ENCODE results near the gene DENND4C. TPM values are rescaled to one million over a fixed set of nuclear protein-coding genes. Genes with fewer than 3 reads are reported as not detected.

Gene DENND4C
- total RNA-seq, 4 donors from 2014 or later, result 101 to 143 (median 110) TPM

GRCh38 chr9:19303216-19303615 lies 72.7 kb downstream of the DENND4C start:
- no peak for DNase-seq
- in situ Hi-C loops (cut with MboI; ENCODE audit: low pct_ligation_motif_present in 1 of 4, low pct_unique_long_range_greater_than_20kb in 1 of 4, low sequenced_read_pairs in 3 of 4) (no loop called here), intact Hi-C loops (cut with DNase I; ENCODE audit: low total_unique reads) (no loop called here)
- H3K27me3 ChIP-seq, result no peaks in the 10 kb centered on the region
- TF ChIP-seq EP300 (IDR thresholded peaks at IDR 0.05; ENCODE audit: low read depth) (no peak), POLR2A (IDR thresholded peaks at IDR 0.05) (no peak), CTCF (IDR thresholded peaks at IDR 0.05) (no peak), POLR2AphosphoS5 (IDR thresholded peaks at IDR 0.05) (no peak)
- no peaks in the 10 kb centered on the region for H3K9me3 ChIP-seq
- H3K36me3 ChIP-seq, result peaks cover 0 to 58% (median 15%) of the 10 kb centered on the region in 4 donors
- no peak overlapping the region for H3K27ac ChIP-seq
- H3K4me3 ChIP-seq, result no peak overlapping the region
- WGBS, 2 donors (ENCODE audit: low coverage in 1 of 2), result 100% methylated on average over 1 of the region's 1 CpG
- peaks cover 0 to 3% (median 0%) of the 10 kb centered on the region in 4 donors for H3K4me1 ChIP-seq

- DNase-seq, result no peak
- H3K4me3 ChIP-seq, result no peak overlapping the region
- H3K9me3 ChIP-seq, result no peaks in the 10 kb centered on the region
- no peak overlapping the region for H3K27ac ChIP-seq
- no peaks in the 10 kb centered on the region for H3K27me3 ChIP-seq
- WGBS, 2 donors (ENCODE audit: low coverage in 1 of 2), result 99 to 100% methylated on average over 4 to 5 of the region's 5 CpGs
- intact Hi-C loops (cut with DNase I; ENCODE audit: low total_unique reads) (no loop called here), in situ Hi-C loops (cut with MboI; ENCODE audit: low pct_ligation_motif_present in 1 of 4, low pct_unique_long_range_greater_than_20kb in 1 of 4, low sequenced_read_pairs in 3 of 4) (no loop called here)
- TF ChIP-seq POLR2AphosphoS5 (IDR thresholded peaks at IDR 0.05), result no peak
- TF ChIP-seq EP300 (IDR thresholded peaks at IDR 0.05; ENCODE audit: low read depth), result no peak
- no peak for TF ChIP-seq CTCF (IDR thresholded peaks at IDR 0.05)
- TF ChIP-seq POLR2A (IDR thresholded peaks at IDR 0.05), result no peak
- H3K36me3 ChIP-seq, result peaks cover 0 to 46% (median 5%) of the 10 kb centered on the region in 4 donors
- no peaks in the 10 kb centered on the region for H3K4me1 ChIP-seq
Observed at GRCh38 chr9:19306568-19306967, 76.1 kb downstream of the DENND4C start.

- 98 to 100% methylated on average over 1 of the region's 1 CpG for WGBS, 2 donors (ENCODE audit: low coverage in 1 of 2)
- Histone ChIP-seq H3K27ac (no peak overlapping the region), H3K4me1 (no peaks in the 10 kb centered on the region), H3K4me3 (no peak overlapping the region), H3K9me3 (no peaks in the 10 kb centered on the region), H3K36me3 (peaks cover 0 to 30% (median 3%) of the 10 kb centered on the region in 4 donors), H3K27me3 (no peaks in the 10 kb centered on the region)
- DNase-seq, result no peak
- TF ChIP-seq CTCF (IDR thresholded peaks at IDR 0.05), result no peak
- TF ChIP-seq EP300 (IDR thresholded peaks at IDR 0.05; ENCODE audit: low read depth), result no peak
- TF ChIP-seq POLR2AphosphoS5 (IDR thresholded peaks at IDR 0.05), result no peak
- no peak for TF ChIP-seq POLR2A (IDR thresholded peaks at IDR 0.05)
- in situ Hi-C loops (cut with MboI; ENCODE audit: low pct_ligation_motif_present in 1 of 4, low pct_unique_long_range_greater_than_20kb in 1 of 4, low sequenced_read_pairs in 3 of 4), result no loop called here
- intact Hi-C loops (cut with DNase I; ENCODE audit: low total_unique reads), result no loop called here
Observed at GRCh38 chr9:19310246-19310645, 79.8 kb downstream of the DENND4C start.

GRCh38 chr9:19313573-19313972 lies 83.1 kb downstream of the DENND4C start:
- H3K27me3 ChIP-seq, result no peaks in the 10 kb centered on the region
- TF ChIP-seq EP300 (IDR thresholded peaks at IDR 0.05; ENCODE audit: low read depth), result no peak
- no peak for TF ChIP-seq CTCF (IDR thresholded peaks at IDR 0.05)
- no peak for TF ChIP-seq POLR2AphosphoS5 (IDR thresholded peaks at IDR 0.05)
- TF ChIP-seq POLR2A (IDR thresholded peaks at IDR 0.05), result no peak
- H3K4me3 ChIP-seq, result no peak overlapping the region
- DNase-seq, result no peak
- in situ Hi-C loops (cut with MboI; ENCODE audit: low pct_ligation_motif_present in 1 of 4, low pct_unique_long_range_greater_than_20kb in 1 of 4, low sequenced_read_pairs in 3 of 4), result no loop called here
- peaks cover 0 to 29% (median 9%) of the 10 kb centered on the region in 4 donors for H3K36me3 ChIP-seq
- H3K4me1 ChIP-seq, result no peaks in the 10 kb centered on the region
- WGBS, 2 donors (ENCODE audit: low coverage in 1 of 2), result 62% methylated on average over 3 of the region's 3 CpGs
- intact Hi-C loops (cut with DNase I; ENCODE audit: low total_unique reads), result no loop called here
- no peaks in the 10 kb centered on the region for H3K9me3 ChIP-seq
- no peak overlapping the region for H3K27ac ChIP-seq

Measured in transverse colon (tissue), 4 donors.